Adrenal gland (tissue), 5 donors: ENCODE measurements around the gene AQP5.

Experiments
- POLR2A ChIP-seq, 2 donors: fragments of 450-650 bp; IDR thresholded peaks; one replicate each; pipeline ENCODE4 v1.6.1; 2017; ENCODE audit warnings: antibody characterized with exemption in 2 of 2, mild to moderate bottlenecking in 2 of 2, moderate library complexity in 1 of 2
- TF ChIP-seq, protein P1 (sequence below), 6 experiments: fragments of 450-650 bp in 4 of 6; fragments of 200-600 bp in 2 of 6; sonication (generic) in 1 of 6; IDR thresholded peaks; 1 replicate in 5 of 6; 2 replicates in 1 of 6; pipeline versions ENCODE4 v1.5.1 to v1.8.0; 2016 to 2021; ENCODE audit warnings: antibody characterized with exemption in 6 of 6, mild to moderate bottlenecking in 2 of 6, moderate library complexity in 1 of 6
- donor health status: DM: no; HTN: no; CAD: no.

- TF ChIP-seq, protein P1, sequence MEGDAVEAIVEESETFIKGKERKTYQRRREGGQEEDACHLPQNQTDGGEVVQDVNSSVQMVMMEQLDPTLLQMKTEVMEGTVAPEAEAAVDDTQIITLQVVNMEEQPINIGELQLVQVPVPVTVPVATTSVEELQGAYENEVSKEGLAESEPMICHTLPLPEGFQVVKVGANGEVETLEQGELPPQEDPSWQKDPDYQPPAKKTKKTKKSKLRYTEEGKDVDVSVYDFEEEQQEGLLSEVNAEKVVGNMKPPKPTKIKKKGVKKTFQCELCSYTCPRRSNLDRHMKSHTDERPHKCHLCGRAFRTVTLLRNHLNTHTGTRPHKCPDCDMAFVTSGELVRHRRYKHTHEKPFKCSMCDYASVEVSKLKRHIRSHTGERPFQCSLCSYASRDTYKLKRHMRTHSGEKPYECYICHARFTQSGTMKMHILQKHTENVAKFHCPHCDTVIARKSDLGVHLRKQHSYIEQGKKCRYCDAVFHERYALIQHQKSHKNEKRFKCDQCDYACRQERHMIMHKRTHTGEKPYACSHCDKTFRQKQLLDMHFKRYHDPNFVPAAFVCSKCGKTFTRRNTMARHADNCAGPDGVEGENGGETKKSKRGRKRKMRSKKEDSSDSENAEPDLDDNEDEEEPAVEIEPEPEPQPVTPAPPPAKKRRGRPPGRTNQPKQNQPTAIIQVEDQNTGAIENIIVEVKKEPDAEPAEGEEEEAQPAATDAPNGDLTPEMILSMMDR (IDR thresholded peaks at IDR 0.05): no peak
- TF ChIP-seq POLR2A (IDR thresholded peaks at IDR 0.05): no peak
Measured at GRCh38 chr12:49952391-49953055, 9.1 kb upstream of the AQP5 start.
